ENCODE measurements around the gene ROCK1. TPM values are rescaled to one million over a fixed set of nuclear protein-coding genes. Genes with fewer than 3 reads are reported as not detected.

Gene ROCK1
- total RNA-seq, 1 experiment from 2014 or later, result 36.2 TPM

DNA sequence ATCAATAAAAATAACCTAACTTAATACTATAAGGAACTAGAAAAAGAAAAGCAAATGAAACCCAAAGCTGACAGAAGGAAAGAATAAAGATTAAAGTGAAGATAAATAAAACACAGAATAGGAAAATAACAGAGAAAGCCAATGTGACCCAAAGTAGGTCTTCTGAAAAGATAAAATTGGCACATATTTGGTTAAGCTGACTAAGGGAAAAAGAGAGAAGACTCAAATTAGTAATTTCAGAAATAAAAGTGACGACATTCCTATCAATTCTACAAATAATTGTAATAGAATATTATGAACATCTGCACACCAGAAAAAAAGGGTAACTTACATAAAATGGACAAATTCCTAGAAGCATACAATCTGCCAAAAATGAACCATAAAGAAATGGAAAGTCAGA is 30.2 kb downstream of the ROCK1 start:
- in situ Hi-C loops (cut with HindIII; ENCODE audit: low pct_unique_long_range_greater_than_20kb, low sequenced_read_pairs), result no loop called here
- Histone ChIP-seq H3K9me3 (ENCODE audit: control insufficient read depth, insufficient read depth, low read depth, low read length) (peaks cover 11% of the 10 kb centered on the region; the same call in 1 of the 2 replicates), H3K27ac (ENCODE audit: low read length) (no peak overlapping the region), H3K27me3 (ENCODE audit: control insufficient read depth, insufficient read depth, low read length) (no peaks in the 10 kb centered on the region), H3K4me3 (ENCODE audit: low read depth in 2 of 2, low read length in 2 of 2) (no peak overlapping the region), H3K36me3 (ENCODE audit: control insufficient read depth, insufficient read depth, low read length) (no peaks in the 10 kb centered on the region), H3K4me1 (ENCODE audit: control insufficient read depth, insufficient read depth, low read length) (no peaks in the 10 kb centered on the region)
- intact Hi-C loops (cut with micrococcal nuclease; ENCODE audit: unreplicated experiment), result no loop called here
- ChIA-PET CTCF (no interaction called here), POLR2A (no interaction called here)
- DNase-seq (ENCODE audit: low read depth, low spot score) (no peak), ATAC-seq (no peak)
- TF ChIP-seq POLR2AphosphoS5 (IDR thresholded peaks at IDR 0.05; ENCODE audit: low read depth, low read length) (no peak), TCF7L2 (IDR thresholded peaks at IDR 0.05; ENCODE audit: low read depth, low read length) (no peak), SIN3A (IDR thresholded peaks at IDR 0.05; ENCODE audit: borderline replicate concordance, insufficient read depth, low read depth, low read length) (no peak)
- TF ChIP-seq, protein P1, sequence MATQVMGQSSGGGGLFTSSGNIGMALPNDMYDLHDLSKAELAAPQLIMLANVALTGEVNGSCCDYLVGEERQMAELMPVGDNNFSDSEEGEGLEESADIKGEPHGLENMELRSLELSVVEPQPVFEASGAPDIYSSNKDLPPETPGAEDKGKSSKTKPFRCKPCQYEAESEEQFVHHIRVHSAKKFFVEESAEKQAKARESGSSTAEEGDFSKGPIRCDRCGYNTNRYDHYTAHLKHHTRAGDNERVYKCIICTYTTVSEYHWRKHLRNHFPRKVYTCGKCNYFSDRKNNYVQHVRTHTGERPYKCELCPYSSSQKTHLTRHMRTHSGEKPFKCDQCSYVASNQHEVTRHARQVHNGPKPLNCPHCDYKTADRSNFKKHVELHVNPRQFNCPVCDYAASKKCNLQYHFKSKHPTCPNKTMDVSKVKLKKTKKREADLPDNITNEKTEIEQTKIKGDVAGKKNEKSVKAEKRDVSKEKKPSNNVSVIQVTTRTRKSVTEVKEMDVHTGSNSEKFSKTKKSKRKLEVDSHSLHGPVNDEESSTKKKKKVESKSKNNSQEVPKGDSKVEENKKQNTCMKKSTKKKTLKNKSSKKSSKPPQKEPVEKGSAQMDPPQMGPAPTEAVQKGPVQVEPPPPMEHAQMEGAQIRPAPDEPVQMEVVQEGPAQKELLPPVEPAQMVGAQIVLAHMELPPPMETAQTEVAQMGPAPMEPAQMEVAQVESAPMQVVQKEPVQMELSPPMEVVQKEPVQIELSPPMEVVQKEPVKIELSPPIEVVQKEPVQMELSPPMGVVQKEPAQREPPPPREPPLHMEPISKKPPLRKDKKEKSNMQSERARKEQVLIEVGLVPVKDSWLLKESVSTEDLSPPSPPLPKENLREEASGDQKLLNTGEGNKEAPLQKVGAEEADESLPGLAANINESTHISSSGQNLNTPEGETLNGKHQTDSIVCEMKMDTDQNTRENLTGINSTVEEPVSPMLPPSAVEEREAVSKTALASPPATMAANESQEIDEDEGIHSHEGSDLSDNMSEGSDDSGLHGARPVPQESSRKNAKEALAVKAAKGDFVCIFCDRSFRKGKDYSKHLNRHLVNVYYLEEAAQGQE (IDR thresholded peaks at IDR 0.05; ENCODE audit: insufficient read depth in 1 of 2, low read depth in 2 of 2, low read length in 1 of 2), result no peak
- TF ChIP-seq, protein P2, sequence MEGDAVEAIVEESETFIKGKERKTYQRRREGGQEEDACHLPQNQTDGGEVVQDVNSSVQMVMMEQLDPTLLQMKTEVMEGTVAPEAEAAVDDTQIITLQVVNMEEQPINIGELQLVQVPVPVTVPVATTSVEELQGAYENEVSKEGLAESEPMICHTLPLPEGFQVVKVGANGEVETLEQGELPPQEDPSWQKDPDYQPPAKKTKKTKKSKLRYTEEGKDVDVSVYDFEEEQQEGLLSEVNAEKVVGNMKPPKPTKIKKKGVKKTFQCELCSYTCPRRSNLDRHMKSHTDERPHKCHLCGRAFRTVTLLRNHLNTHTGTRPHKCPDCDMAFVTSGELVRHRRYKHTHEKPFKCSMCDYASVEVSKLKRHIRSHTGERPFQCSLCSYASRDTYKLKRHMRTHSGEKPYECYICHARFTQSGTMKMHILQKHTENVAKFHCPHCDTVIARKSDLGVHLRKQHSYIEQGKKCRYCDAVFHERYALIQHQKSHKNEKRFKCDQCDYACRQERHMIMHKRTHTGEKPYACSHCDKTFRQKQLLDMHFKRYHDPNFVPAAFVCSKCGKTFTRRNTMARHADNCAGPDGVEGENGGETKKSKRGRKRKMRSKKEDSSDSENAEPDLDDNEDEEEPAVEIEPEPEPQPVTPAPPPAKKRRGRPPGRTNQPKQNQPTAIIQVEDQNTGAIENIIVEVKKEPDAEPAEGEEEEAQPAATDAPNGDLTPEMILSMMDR (IDR thresholded peaks at IDR 0.05), result no peak
- no TSS peak for BruUV-seq (replicated peaks)

DNA sequence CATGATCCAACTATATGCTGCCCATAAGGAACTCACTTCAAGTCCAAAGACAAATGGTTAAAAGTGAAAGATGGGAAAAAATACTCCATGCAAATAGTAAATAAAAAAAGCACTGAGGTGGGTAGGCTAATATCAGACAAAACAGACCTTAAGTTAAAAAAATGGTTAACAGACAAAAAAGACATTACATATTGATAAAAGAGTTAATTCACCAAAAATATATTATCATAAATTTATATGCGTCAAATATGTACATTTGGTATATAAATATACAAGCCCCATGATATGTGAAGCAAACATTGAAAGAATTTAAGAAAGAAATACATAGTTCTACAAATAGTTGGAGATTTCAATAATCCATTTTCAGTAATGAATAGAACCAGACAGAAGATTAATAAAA is 31.0 kb downstream of the ROCK1 start:
- no peaks in the 10 kb centered on the region for H3K36me3 ChIP-seq (ENCODE audit: control insufficient read depth, insufficient read depth, low read length)
- no TSS peak for BruUV-seq (replicated peaks)
- POLR2A ChIA-PET, result no interaction called here
- in situ Hi-C loops (cut with HindIII; ENCODE audit: low pct_unique_long_range_greater_than_20kb, low sequenced_read_pairs) (no loop called here), intact Hi-C loops (cut with micrococcal nuclease; ENCODE audit: unreplicated experiment) (no loop called here)
- H3K27ac ChIP-seq (ENCODE audit: low read length), result no peak overlapping the region
- DNase-seq (ENCODE audit: low read depth, low spot score) (no peak), ATAC-seq (no peak)
- H3K4me1 ChIP-seq (ENCODE audit: control insufficient read depth, insufficient read depth, low read length), result no peaks in the 10 kb centered on the region
- TF ChIP-seq, protein P2 (IDR thresholded peaks at IDR 0.05), result no peak
- no peak for TF ChIP-seq SIN3A (IDR thresholded peaks at IDR 0.05; ENCODE audit: borderline replicate concordance, insufficient read depth, low read depth, low read length)
- TF ChIP-seq, protein P1 (IDR thresholded peaks at IDR 0.05; ENCODE audit: insufficient read depth in 1 of 2, low read depth in 2 of 2, low read length in 1 of 2), result no peak
- peaks cover 11% of the 10 kb centered on the region; the same call in 1 of the 2 replicates for H3K9me3 ChIP-seq (ENCODE audit: control insufficient read depth, insufficient read depth, low read depth, low read length)
- no peaks in the 10 kb centered on the region for H3K27me3 ChIP-seq (ENCODE audit: control insufficient read depth, insufficient read depth, low read length)
- H3K4me3 ChIP-seq (ENCODE audit: low read depth in 2 of 2, low read length in 2 of 2), result no peak overlapping the region
- CTCF ChIA-PET, result no interaction called here

Data from Panc1 (cell line).